PFSK-1 (cell line): ENCODE measurements around the gene LPCAT4.

ENCODE experiments used
- POLR2AphosphoS5 ChIP-seq: IDR thresholded peaks from 2 replicates; pipeline ENCODE4 v1.6.1; 2012; ENCODE audit warnings: low read depth, mild to moderate bottlenecking, control low read depth, low read length, moderate library complexity
- REST ChIP-seq, 2 experiments: IDR thresholded peaks; 2 replicates each; pipeline versions ENCODE4 v1.6.1 to v1.8.0; 2011 to 2012; ENCODE audit warnings: low read depth in 2 of 2, low read length in 2 of 2, control low read depth in 1 of 2, inconsistent platforms in 1 of 2, mild to moderate bottlenecking in 1 of 2, moderate library complexity in 1 of 2; ENCODE audit not compliant: insufficient read depth in 1 of 2
- TAF1 ChIP-seq: IDR thresholded peaks from 2 replicates; pipeline ENCODE4 v1.6.1; 2012; ENCODE audit warnings: low read length, control low read depth, borderline replicate concordance; ENCODE audit not compliant: insufficient read depth

- TF ChIP-seq REST (IDR thresholded peaks at IDR 0.05; ENCODE audit: insufficient read depth in 1 of 2, low read depth in 2 of 2, low read length in 2 of 2), result no peak
- no peak for TF ChIP-seq POLR2AphosphoS5
- no peak for TF ChIP-seq TAF1
Observed at GRCh38 chr15:34334672-34335071, 32.3 kb downstream of the LPCAT4 start.
